ENCODE results near the gene SIL1.

GRCh38 chr5:138932171-138932810 lies 265.9 kb downstream of the SIL1 start:
- TF ChIP-seq CTCF (IDR thresholded peaks at IDR 0.05 in 8 of 11, conservative IDR thresholded peaks at IDR 0.05 in 3 of 11) (no peak), POLR2A (IDR thresholded peaks at IDR 0.05) (no peak)

All from spleen (tissue), 7 donors.